ENCODE measurements around the gene AHR.
"Not testable (repeated sequence)": the region's sequence is repeated elsewhere in the genome, so short reads cannot be mapped to it uniquely, and the experiment has no call there.

GRCh38 chr7:17348932-17349331 lies 50.5 kb downstream of the AHR start:
- not testable (repeated sequence) for TF ChIP-seq POLR2A (IDR thresholded peaks at IDR 0.05; ENCODE audit: low read depth, low read length); MYC (IDR thresholded peaks at IDR 0.05; ENCODE audit: low read depth, low read length); CTCF (IDR thresholded peaks at IDR 0.05; ENCODE audit: extremely low read depth in 1 of 2, insufficient read depth in 1 of 2, low read depth in 1 of 2, low read length in 2 of 2); POLR2AphosphoS5 (IDR thresholded peaks at IDR 0.05; ENCODE audit: insufficient read depth, low read depth, low read length); EZH2 (IDR thresholded peaks at IDR 0.05; ENCODE audit: borderline replicate concordance, low read depth, low read length, severe bottlenecking)

Measured in endothelial cell of umbilical vein (primary cell).